ENCODE data around the gene CX3CL1.
"Not testable (repeated sequence)": the region's sequence is repeated elsewhere in the genome, so short reads cannot be mapped to it uniquely, and the experiment has no call there.

The CX3CL1 gene

DNA sequence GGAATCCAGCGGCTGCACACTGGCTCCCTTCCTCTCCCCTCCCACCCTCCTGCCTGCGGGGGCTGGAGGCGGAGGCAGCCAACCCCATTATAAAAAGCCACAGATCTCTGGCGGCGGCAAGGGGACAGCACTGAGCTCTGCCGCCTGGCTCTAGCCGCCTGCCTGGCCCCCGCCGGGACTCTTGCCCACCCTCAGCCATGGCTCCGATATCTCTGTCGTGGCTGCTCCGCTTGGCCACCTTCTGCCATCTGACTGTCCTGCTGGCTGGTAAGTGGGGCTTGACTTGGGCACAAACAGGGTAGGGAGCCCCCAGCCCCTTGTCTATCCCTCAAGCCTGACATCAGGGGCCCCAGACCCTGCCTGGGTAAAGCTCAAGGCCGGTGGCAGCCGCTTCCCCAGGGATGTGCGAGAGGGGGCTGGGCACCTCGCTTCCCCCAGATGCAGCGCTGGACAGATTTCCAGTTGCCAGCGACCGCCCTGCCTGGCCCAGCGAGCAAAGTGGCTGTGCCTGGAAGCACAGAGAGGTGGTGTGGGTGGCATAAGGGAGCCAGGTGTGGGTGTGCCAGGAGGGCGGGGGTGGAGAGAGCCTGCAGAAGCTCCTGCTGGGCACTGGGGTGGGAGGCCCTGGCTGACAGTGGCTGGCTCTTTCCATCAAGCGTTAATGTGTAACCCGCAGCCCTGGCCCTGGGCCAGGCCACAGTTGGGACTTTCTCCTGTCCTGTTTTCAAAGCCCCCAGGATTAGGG is at the start of gene CX3CL1:
CX3CL1 (plus strand) TSS at position 119 of the 745 bp plus-strand sequence; CDS start at position 198, 79 bp downstream.
- no peak for DNase-seq (ENCODE audit: low read depth in 3 of 3, low spot score in 1 of 3)

DNA sequence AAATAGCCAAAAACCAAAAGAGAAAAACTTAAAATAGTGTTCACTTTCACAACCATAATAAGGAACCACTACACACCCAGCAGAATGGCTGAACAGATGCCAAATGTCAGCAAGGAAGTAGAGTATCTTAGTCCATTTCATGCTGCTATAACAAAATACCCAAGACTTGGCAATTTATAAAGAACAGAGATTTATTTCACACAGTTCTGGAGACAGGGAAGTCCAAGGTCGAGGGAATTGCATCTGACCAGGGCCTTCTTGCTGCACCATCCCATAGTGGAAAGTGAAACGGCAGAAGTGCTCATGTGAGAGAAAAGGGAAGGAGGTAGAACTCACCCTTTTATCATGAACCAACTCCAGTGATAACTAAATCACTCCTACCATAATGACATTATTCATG is 47.5 kb upstream of the CX3CL1 start:
- DNase-seq (ENCODE audit: low read depth in 3 of 3, low spot score in 1 of 3), result no peak

DNA sequence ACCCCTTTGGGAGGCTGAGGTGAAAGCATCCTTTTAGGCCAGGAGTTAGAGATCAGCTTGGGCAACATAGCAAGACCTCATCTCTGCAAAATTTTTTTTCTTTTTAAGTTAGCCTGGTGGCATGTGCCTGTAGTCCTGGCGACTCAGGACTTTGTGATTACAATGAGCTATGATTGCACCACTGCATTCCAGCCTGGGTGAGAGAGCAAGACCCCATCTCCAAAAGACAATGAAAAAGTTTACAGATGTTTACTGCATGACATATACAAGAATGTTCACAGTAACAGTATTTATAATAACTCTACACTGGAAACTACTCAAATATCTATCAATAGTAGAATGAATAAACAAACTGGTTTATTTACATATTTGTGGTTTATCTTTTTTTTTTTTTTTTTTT is 46.8 kb upstream of the CX3CL1 start:
- no peak for DNase-seq (ENCODE audit: low read depth in 3 of 3, low spot score in 1 of 3)

DNA sequence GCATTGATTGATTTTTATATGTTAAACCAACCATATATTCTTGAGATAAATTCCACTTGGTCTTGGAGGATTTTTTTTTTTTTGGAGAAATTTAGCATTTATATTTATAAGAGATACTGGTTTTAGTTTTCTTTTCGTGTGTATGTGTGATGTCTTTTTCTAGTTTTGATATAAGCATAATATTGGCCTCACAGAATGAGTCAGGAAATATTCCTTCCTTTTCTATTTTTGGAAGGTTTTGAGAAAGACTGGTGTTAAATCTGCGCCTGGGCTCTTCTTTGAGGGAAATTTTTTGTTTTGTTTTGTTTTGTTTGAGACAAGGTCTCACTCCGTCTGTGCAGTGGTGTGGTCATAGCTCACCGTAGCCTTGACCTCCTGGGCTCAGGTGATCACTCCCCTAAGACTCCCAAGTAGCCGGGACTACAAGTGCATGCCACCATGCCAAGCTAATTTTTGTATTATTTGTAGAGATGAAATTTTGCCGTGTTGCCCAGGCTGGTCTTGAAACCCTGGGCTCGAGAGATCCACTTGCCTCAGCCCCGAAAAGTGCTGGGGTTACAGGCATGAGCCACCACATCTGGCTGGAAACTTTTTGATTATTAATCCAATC is 42.5 kb upstream of the CX3CL1 start:
- no peak for DNase-seq (ENCODE audit: low read depth in 3 of 3, low spot score in 1 of 3)

GRCh38 chr16:57331355-57331754 is 40.9 kb upstream of the CX3CL1 start:
- DNase-seq (ENCODE audit: low read depth in 3 of 3, low spot score in 1 of 3), result no peak

GRCh38 chr16:57333402-57333801 is 38.9 kb upstream of the CX3CL1 start:
- no peak for DNase-seq (ENCODE audit: low read depth in 3 of 3, low spot score in 1 of 3)

DNA sequence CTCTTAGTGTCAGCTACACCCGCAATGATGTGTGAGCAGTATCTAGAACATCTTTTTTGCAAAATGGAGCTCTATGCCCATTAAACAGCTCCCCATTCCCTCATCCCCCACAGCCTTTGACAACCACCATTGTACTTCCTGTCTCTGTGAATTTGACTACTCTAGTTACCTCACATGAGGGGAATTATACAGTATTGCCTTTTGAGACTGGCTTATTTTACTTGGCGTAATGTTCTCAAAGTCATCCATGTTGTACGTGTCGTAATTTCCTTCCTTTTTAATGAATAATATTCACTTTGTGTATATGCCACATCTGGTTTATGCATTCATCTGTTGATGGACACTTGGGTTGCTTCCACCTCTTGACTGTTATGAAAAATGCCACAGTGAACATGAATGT is 36.9 kb upstream of the CX3CL1 start:
- no peak for DNase-seq (ENCODE audit: low read depth in 3 of 3, low spot score in 1 of 3)

DNA sequence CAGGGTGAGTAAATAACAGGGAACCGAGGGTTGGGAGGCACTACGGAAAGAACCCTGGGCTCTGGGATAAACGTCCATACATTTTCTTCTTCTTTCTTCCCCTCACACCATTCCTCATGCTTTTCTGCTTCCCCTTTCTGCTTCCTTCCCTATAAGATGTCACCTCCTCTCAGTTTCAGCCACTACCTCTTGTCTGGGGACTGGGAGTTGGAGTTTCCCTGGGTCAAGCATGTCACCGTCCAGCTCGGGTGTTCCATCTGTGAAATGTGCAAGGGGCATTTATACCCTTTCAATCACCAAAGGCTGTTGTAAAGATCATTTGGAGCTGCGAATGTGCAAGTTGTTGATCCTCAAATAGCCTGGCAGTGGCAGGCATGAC is 31.2 kb upstream of the CX3CL1 start:
- no peak for DNase-seq (ENCODE audit: low read depth in 3 of 3, low spot score in 1 of 3)

GRCh38 chr16:57341441-57342303 is 30.6 kb upstream of the CX3CL1 start:
- no peak for DNase-seq (ENCODE audit: low read depth in 3 of 3, low spot score in 1 of 3)

GRCh38 chr16:57342606-57343005 is 29.7 kb upstream of the CX3CL1 start:
- not testable (repeated sequence) for DNase-seq (ENCODE audit: low read depth in 3 of 3, low spot score in 1 of 3)

DNA sequence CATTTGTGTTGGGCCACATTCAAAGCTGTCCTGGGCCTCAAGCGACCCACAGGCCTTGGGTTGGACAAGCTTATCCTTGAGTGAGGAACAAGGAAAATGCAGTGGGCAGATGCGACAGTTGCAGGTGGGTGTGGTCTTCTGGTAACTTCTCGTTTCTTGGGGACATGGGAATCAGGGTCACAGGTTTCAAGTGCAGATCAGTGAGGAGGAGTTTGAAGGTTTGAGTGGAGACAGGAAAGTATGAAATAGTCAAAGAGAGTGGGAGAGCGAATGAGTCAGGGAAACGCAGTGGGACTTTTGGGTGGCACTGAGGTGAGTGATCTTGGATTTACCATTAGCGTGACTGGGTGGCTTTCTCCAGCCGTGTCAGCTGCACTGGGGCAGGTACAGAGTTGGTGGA is 29.1 kb upstream of the CX3CL1 start:
- DNase-seq (ENCODE audit: low read depth in 3 of 3, low spot score in 1 of 3), result no peak

DNA sequence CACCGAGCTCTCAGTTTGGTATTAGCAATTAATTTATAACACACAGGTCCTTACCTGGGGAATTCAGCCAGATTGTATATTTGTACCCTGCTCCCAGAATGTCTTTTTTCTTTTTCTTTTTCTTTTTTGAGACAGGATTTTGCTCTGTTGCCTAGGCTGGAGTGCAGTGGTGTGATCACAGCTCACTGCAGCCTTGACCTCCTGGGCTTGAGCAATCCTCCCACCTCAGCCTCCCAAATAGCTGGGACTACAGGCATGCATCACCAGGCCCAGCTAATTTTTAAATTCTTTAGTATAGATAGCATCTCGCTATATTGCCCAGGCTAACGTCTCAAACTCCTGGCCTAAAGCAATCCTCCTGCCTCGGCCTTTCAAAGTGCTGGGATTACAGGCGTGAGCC is 28.2 kb upstream of the CX3CL1 start:
- not testable (repeated sequence) for DNase-seq (ENCODE audit: low read depth in 3 of 3, low spot score in 1 of 3)

DNA sequence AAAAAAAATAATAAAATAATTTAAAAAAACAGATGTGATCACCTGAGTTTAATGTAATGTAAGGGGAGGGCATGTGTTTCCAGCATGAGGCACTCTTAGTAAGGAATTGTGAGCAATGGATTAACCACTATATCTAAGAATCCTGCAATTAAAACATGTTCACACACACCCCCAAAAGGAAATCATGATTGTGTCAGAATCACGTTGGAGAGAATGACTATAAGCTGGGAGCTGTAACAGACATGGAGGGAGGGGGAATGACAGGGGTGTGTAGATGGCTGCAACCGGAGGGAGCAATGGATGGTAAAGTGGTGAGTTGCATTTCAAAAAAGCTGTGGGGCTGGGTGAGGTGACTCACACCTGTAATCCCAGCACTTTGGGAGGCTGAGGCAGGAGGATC is 27.3 kb upstream of the CX3CL1 start:
- DNase-seq (ENCODE audit: low read depth in 3 of 3, low spot score in 1 of 3), result no peak

DNA sequence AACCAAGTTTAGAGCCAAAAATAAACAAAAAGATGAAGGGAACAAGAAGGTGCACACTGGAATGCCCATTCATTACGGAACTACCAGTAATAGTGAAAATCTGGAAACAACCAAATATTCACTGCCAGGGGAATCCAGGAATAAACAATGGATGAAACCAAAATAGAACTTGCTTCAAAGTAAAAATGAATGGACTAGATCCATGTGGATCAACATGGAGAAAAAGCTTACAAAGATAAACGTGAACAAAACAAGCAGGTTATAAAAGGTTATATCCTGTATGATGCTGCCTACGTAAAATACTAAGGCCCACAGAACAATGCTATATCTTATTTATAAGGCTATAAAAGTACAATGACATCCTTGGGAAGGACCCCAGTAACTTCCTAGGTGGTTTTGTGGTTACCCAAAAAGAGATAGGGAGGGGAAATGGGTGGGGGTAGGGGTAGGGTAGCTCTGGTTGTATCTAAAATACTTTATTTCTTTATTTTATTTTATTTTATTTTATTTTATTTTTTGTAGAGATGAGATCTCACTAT is 26.6 kb upstream of the CX3CL1 start:
- no peak for DNase-seq (ENCODE audit: low read depth in 3 of 3, low spot score in 1 of 3)

DNA sequence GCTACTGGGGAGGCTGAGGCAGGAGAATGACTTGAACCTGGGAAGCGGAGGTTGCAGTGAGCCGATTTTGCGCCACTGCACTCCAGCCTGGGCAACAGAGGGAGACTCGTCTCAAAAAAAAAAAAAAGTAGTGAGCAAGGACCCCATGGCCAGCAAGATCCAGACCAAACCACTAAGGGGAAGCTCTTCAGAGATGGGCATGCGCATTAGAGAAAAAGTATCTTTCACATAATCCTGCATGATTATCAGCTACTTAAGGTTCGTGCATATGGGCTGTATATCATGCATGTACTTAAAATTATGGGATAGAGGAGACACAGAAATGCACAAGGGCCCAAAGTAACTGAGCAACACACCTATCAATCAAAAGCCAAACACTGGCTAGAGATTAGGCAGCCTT is 24.4 kb upstream of the CX3CL1 start:
- DNase-seq (ENCODE audit: low read depth in 3 of 3, low spot score in 1 of 3), result no peak

- no peak for DNase-seq (ENCODE audit: low read depth in 3 of 3, low spot score in 1 of 3)
Measured at GRCh38 chr16:57348327-57348726, 24.0 kb upstream of the CX3CL1 start.

- no peak for DNase-seq (ENCODE audit: low read depth in 3 of 3, low spot score in 1 of 3)
Measured at GRCh38 chr16:57349212-57350031, 22.9 kb upstream of the CX3CL1 start.

- no peak for DNase-seq (ENCODE audit: low read depth in 3 of 3, low spot score in 1 of 3)
Measured at GRCh38 chr16:57352636-57353047, 19.6 kb upstream of the CX3CL1 start.

DNA sequence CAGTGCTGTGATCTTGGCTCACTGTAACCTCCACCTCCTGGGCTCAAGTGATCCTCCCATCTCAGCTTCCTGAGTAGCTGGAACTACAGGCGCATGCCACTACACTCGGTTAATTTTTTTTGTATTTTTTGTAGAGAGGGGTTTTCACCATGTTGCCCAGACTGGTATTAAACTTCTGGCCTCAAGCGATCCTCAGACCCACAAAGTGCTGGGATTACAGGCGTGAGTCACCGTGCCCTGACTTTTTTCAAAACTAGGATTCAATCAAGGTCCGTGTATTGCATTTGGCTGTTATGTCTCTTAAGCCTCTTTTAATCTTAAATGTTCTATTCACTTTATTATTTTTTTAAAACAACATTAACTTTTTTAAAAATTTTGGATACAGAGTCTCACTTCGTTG is 18.0 kb upstream of the CX3CL1 start:
- no peak for DNase-seq (ENCODE audit: low read depth in 3 of 3, low spot score in 1 of 3)

DNA sequence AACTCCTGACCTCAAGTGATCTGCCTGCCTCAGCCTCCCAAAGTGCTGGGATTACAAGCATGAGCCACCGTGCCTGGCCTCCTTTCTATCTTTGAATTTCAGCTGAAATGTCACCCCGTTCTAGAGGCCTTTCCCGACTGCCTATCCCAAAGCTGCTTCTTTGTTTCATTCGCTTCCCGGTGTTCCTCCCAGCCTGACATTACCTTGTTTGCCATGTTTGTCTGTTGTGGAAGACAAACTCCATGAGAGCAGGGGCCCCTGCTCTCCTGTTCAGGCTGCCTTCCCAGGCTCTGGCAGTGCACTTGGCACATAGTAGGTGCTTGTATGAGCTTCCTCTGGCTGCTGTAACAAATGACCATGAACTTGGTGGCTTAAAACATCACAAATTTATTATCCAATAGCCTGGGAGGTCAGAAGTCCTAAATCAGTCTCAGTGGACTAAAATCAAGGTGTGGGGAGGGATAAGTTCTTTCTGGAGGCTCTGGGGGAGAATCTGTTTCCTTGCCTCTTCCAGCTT is 16.3 kb upstream of the CX3CL1 start:
- no peak for DNase-seq (ENCODE audit: low read depth in 3 of 3, low spot score in 1 of 3)

- DNase-seq (ENCODE audit: low read depth in 3 of 3, low spot score in 1 of 3), result no peak
Measured at GRCh38 chr16:57356547-57356946, 15.7 kb upstream of the CX3CL1 start.

Measured in stimulated activated CD4-positive, alpha-beta T cell treated with anti-CD3 and anti-CD28 coated beads, TNF-alpha, amount 100 ng/mL, for 1 hour (primary cell).